Adrenal gland (tissue), 12 donors: ENCODE data around the gene DYSF. TPM values are rescaled to one million over a fixed set of nuclear protein-coding genes. Genes with fewer than 3 reads are reported as not detected.
A peak's percentile ranks its signal among the peaks of the same experiment; 100 is the strongest.

Source experiments
- DNase-seq, 7 donors: peaks; one replicate each; pipeline ENCODE4 v3.0.0-alpha.2; 2019 to 2020
- H3K27ac ChIP-seq, 5 donors: fragments of 200-600 bp; sonication (generic) in 4 of 5; 1 replicate in 3 of 5; 2 replicates in 2 of 5; pipeline versions ENCODE4 v1.5.1 to v1.8.0; 2016 to 2020; ENCODE audit warnings: mild to moderate bottlenecking in 1 of 5
- H3K27me3 ChIP-seq: fragments of 200-600 bp; 2 replicates; pipeline ENCODE4 v1.8.0; 2021
- H3K36me3 ChIP-seq, 2 donors: fragments of 200-600 bp; replicated peaks in 1 of 2; 1 replicate in 1 of 2; 2 replicates in 1 of 2; pipeline versions ENCODE4 v1.5.1 to v1.8.0; 2018 to 2022
- H3K4me1 ChIP-seq, 2 donors: fragments of 200-600 bp; replicated peaks in 1 of 2; 1 replicate in 1 of 2; 2 replicates in 1 of 2; pipeline versions ENCODE4 v1.5.1 to v1.8.0; 2018 to 2021
- H3K4me3 ChIP-seq, 4 donors: fragments of 200-600 bp; sonication (generic) in 3 of 4; one replicate each; pipeline ENCODE4 v1.5.1; 2016 to 2018
- H3K9me3 ChIP-seq, 3 donors: fragments of 200-600 bp; sonication (generic) in 1 of 3; replicated peaks in 1 of 3; 1 replicate in 2 of 3; 2 replicates in 1 of 3; pipeline versions ENCODE4 v1.5.1 to v1.8.0; 2016 to 2021
- POLR2A ChIP-seq, 2 donors: fragments of 450-650 bp; IDR thresholded peaks; one replicate each; pipeline ENCODE4 v1.6.1; 2017; ENCODE audit warnings: antibody characterized with exemption in 2 of 2, mild to moderate bottlenecking in 2 of 2, moderate library complexity in 1 of 2
- WGBS, 4 donors: extraction: QIAGEN DNeasy Blood & Tissue Kit in 2 of 4; methylation state at CpG; one replicate each; pipeline versions ENCODE4 v1.1.5 to v1.1.7; 2013 to 2017; 5-methylcytosine and 5-hydroxymethylcytosine counted together
- intact Hi-C, 2 donors: fragments of 100-400 bp; cut with DNase I; formaldehyde crosslinking; loops; one replicate each; pipeline versions ENCODE4 v1.14.1 to v1.15.0; 2022 to 2023
- polyA plus RNA-seq, 3 donors: library from polyadenylated mRNA; stranded (reverse); fragments of 200-250 nt in 2 of 3; fragments of 350-450 nt in 1 of 3; fragmentation: Illumina TruSeq in 1 of 3; extraction: RNeasy Lipid Tissue Mini Kit (QIAGEN cat#74804) in 1 of 3; gene quantifications; one replicate each; pipeline ENCODE4 v1.2.3, GENCODE V29; 2013 to 2014
- total RNA-seq, 9 donors: library from RNA; depleted of rRNA in 4 of 9; stranded (reverse); fragments of >200 nt in 4 of 9; fragments of 120-200 nt in 1 of 9; fragmentation: NEBNext Ultra II Directional in 1 of 9; extraction: Animal tissue kit (Norgen Biotek cat#: 25700) in 1 of 9; gene quantifications; one replicate each; pipeline versions ENCODE4 v1.1.0 to v1.2.4, GENCODE V29; 2013 to 2023
- TF ChIP-seq, protein P1 (sequence below), 6 experiments: fragments of 450-650 bp in 4 of 6; fragments of 200-600 bp in 2 of 6; sonication (generic) in 1 of 6; IDR thresholded peaks; 1 replicate in 5 of 6; 2 replicates in 1 of 6; pipeline versions ENCODE4 v1.5.1 to v1.8.0; 2016 to 2021; ENCODE audit warnings: antibody characterized with exemption in 6 of 6, mild to moderate bottlenecking in 2 of 6, moderate library complexity in 1 of 6
- donor health status: healthy with polysubstance abuse.
- donor health status: Bipolar disorder and iron deficiency.
- donor health status: DM: yes; HTN: yes; CAD: no.
- donor health status: DM: no; HTN: no; CAD: no.
- donor health status: DM: no; HTN: no; CAD: no.
- donor health status: DM: yes; HTN: yes; CAD: no.

DYSF gene
- total and polyA plus RNA-seq, 12 donors: 3.2 to 22.4 (median 15.3) TPM

DNA sequence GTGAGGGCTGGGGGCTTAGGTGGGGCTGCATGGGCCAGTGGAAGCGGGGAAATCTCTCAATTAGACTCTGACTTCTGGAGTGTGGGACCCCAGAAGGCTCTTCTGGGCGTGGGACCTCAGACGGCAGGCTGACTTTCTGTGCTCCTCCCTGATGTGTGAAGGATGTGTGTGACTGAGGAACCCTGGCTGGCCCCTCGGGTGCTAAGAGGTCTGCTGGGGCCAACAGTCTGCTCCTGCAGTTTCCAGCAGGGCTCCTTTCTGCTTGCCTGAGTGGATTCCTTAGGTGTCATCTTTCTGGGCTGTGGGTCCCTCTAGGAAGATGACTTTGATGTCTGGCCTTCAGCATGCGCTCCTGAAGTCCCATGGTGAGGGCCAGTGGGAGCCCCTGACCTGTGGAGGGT is 167.5 kb downstream of the DYSF start:
- DNase-seq: peak in 2 of 7 donors; percentile 8 to 21
- H3K27me3 ChIP-seq: no peaks in the 10 kb centered on the region
- TF ChIP-seq, protein P1, sequence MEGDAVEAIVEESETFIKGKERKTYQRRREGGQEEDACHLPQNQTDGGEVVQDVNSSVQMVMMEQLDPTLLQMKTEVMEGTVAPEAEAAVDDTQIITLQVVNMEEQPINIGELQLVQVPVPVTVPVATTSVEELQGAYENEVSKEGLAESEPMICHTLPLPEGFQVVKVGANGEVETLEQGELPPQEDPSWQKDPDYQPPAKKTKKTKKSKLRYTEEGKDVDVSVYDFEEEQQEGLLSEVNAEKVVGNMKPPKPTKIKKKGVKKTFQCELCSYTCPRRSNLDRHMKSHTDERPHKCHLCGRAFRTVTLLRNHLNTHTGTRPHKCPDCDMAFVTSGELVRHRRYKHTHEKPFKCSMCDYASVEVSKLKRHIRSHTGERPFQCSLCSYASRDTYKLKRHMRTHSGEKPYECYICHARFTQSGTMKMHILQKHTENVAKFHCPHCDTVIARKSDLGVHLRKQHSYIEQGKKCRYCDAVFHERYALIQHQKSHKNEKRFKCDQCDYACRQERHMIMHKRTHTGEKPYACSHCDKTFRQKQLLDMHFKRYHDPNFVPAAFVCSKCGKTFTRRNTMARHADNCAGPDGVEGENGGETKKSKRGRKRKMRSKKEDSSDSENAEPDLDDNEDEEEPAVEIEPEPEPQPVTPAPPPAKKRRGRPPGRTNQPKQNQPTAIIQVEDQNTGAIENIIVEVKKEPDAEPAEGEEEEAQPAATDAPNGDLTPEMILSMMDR (IDR thresholded peaks at IDR 0.05): no peak
- no peak for TF ChIP-seq POLR2A (IDR thresholded peaks at IDR 0.05)
- H3K36me3 ChIP-seq: no peaks in the 10 kb centered on the region
- H3K4me1 ChIP-seq: peaks cover 3 to 15% of the 10 kb centered on the region in 2 donors
- intact Hi-C loops: no loop called here
- no peaks in the 10 kb centered on the region for H3K9me3 ChIP-seq
- no peak overlapping the region for H3K4me3 ChIP-seq
- WGBS, 4 donors: 84 to 92% (median 89%) methylated on average over 4 to 5 of the region's 5 CpGs
- no peak overlapping the region for H3K27ac ChIP-seq

DNA sequence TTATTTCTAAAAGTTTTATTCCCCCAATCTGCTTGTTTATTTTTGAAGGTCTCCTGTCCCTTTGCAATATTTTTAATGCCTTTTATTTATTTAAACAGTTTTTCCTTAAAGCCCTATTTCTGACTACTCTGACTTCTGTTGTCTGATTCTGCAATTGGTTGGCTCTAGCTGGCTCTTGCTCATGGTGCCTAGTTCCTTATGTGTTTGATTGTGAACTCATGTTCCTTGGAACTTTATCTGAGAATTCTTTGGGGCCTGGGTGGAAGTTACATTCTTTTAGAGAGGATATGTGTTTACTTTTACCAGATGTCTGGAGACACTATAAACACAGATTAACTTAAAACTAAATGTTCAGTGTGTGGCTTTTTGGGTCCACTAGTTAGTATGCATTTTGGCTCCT is 175.9 kb downstream of the DYSF start:
- no peak for DNase-seq
- Histone ChIP-seq H3K27ac (no peak overlapping the region), H3K4me1 (no peaks in the 10 kb centered on the region), H3K9me3 (no peaks in the 10 kb centered on the region), H3K27me3 (no peaks in the 10 kb centered on the region), H3K36me3 (no peaks in the 10 kb centered on the region), H3K4me3 (no peak overlapping the region)
- intact Hi-C loops: no loop called here
- TF ChIP-seq, protein P1 (IDR thresholded peaks at IDR 0.05): no peak
- TF ChIP-seq POLR2A (IDR thresholded peaks at IDR 0.05): no peak

DNA sequence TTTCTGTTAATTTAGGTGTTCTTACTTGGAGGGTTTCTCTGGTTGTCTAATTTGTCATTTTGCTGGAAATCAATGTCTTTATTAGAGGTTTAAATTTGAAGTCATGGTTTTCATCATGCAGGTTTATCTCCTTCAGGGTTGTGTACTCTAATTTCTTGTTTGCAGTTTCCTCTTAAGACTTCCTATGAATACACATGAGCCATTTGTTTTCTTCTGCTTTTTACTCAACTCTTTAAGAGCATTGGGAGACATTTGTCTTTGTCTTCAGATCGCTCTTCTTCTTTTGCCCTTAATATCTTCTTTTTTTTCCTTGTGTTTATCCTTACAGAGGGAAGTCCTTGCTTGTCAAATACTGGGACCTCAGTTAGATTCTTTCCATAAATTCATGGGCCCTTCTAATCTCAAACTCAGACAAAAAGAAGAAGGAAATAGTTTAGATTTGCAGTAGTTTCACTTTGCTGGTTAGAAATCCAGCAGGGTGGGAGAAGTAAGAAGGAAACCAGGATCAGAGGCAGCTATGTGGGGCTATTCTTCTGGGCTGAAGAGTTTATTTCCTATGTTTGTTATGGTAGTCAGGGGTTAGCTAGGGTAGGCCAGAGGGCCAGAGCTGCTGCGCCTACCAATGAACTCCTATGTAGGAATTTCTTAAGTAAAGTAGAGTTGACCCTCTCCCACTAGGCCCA is 176.6 kb downstream of the DYSF start:
- Histone ChIP-seq H3K9me3 (no peaks in the 10 kb centered on the region), H3K36me3 (no peaks in the 10 kb centered on the region), H3K27me3 (no peaks in the 10 kb centered on the region), H3K4me3 (no peak overlapping the region), H3K27ac (peak overlapping the region in 1 of 5 donors; percentile 28), H3K4me1 (no peaks in the 10 kb centered on the region)
- DNase-seq: no peak
- TF ChIP-seq, protein P1 (IDR thresholded peaks at IDR 0.05): no peak
- no peak for TF ChIP-seq POLR2A (IDR thresholded peaks at IDR 0.05)
- WGBS, 4 donors: 76 to 92% (median 88%) methylated on average over 2 of the region's 2 CpGs
- intact Hi-C loops: no loop called here

DNA sequence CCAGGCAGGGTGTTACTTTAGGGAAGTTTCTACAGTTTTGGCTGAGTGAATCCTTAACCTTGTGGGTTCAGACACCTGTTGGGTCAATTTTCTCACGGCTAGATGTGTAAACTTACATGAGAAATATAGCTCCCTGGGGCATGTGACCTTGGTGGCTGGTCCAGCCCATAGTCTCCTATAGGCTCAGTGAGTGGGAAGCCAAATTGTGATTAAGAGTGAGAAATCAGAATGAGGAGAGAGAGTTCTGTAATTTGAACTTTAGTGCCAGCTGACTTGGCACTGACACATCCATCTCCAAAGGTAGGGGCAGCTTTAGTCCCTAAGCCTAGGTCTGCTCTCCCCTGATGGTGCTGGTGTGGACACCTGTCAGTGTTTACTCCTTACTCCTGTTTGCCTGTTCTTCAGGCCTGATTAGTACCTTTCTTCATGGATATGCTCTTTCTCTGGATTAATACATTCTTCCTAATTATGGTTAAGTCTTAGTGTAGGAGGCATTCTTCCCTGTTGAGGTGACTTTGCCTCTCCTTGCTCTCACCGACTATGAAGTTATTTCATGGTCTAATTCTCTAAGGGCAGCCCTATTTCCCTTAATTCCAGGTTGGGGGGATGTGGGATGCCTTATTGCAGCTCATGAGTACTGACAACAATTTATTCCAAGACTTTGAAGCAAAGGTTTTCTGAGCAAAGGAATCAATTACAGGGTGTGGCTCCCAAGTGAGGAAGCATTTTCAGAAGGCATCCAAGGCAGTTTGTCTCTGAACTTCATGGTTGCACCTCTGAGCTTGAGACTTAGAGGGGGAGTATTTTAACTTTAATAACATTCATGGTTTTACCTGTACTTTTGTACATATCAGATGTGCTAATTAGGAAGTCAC is 177.3 kb downstream of the DYSF start:
- H3K9me3 ChIP-seq: no peaks in the 10 kb centered on the region
- H3K27me3 ChIP-seq: no peaks in the 10 kb centered on the region
- no peaks in the 10 kb centered on the region for H3K36me3 ChIP-seq
- intact Hi-C loops: no loop called here
- TF ChIP-seq, protein P1 (IDR thresholded peaks at IDR 0.05): no peak
- TF ChIP-seq POLR2A (IDR thresholded peaks at IDR 0.05): no peak
- 85 to 100% (median 87%) methylated on average over 2 of the region's 2 CpGs for WGBS, 4 donors
- peak overlapping the region in 1 of 5 donors; percentile 28 for H3K27ac ChIP-seq
- DNase-seq: no peak
- H3K4me3 ChIP-seq: no peak overlapping the region
- no peaks in the 10 kb centered on the region for H3K4me1 ChIP-seq
